Loucy (cell line): Measurements from ENCODE around the gene TP63.
A peak's percentile ranks its signal among the peaks of the same experiment; 100 is the strongest.

Experiments used
- H2AFZ ChIP-seq: fragments of 200-600 bp; sonication (generic); 2 replicates; pipeline ENCODE4 v1.6.0; 2016; ENCODE audit warnings: antibody characterized with exemption, mild to moderate bottlenecking, low read length, moderate library complexity
- H3F3A ChIP-seq: fragments of 200-600 bp; 2 replicates; pipeline ENCODE4 v1.6.0; 2016; ENCODE audit warnings: antibody characterized with exemption, low read depth, mild to moderate bottlenecking
- H3K27me3 ChIP-seq: fragments of 200-600 bp; sonication (generic); 2 replicates; pipeline ENCODE4 v1.6.1; 2014; ENCODE audit warnings: low read length, mild to moderate bottlenecking; ENCODE audit not compliant: insufficient read depth, poor library complexity, severe bottlenecking
- H3K36me3 ChIP-seq: fragments of 200-600 bp; sonication (generic); 2 replicates; pipeline ENCODE4 v1.6.1; 2016; ENCODE audit warnings: low read length; ENCODE audit not compliant: insufficient read depth
- H3K4me1 ChIP-seq: fragments of 200-600 bp; sonication (generic); 2 replicates; pipeline ENCODE4 v1.5.1; 2014; ENCODE audit warnings: low read length, mild to moderate bottlenecking; ENCODE audit not compliant: insufficient read depth, poor library complexity, severe bottlenecking
- H3K4me2 ChIP-seq: fragments of 200-600 bp; sonication (generic); 2 replicates; pipeline ENCODE4 v1.6.0; 2014; ENCODE audit warnings: antibody characterized with exemption, low read length, low read depth, mild to moderate bottlenecking; ENCODE audit not compliant: poor library complexity, severe bottlenecking
- H3K4me3 ChIP-seq: fragments of 200-600 bp; sonication (generic); 2 replicates; pipeline ENCODE4 v1.5.1; 2014; ENCODE audit warnings: low read length, mild to moderate bottlenecking, mixed read lengths; ENCODE audit not compliant: poor library complexity, severe bottlenecking
- H3K79me2 ChIP-seq: fragments of 200-600 bp; sonication (generic); 2 replicates; pipeline ENCODE4 v1.6.1; 2014; ENCODE audit warnings: low read length; ENCODE audit not compliant: insufficient read depth
- H3K9ac ChIP-seq: fragments of 200-600 bp; sonication (generic); 2 replicates; pipeline ENCODE4 v1.6.0; 2014; ENCODE audit warnings: mild to moderate bottlenecking, low read depth, low read length, moderate library complexity; ENCODE audit not compliant: poor library complexity, severe bottlenecking
- H3K9me2 ChIP-seq: fragments of 200-600 bp; sonication (generic); replicated peaks from 2 replicates; pipeline ENCODE4 v1.6.1; 2016; ENCODE audit warnings: low read depth, low read length, mixed read lengths
- H3K9me3 ChIP-seq: fragments of 200-600 bp; sonication (generic); 2 replicates; pipeline ENCODE4 v1.6.1; 2014; ENCODE audit warnings: mild to moderate bottlenecking, antibody characterized with exemption, low read length, low read depth; ENCODE audit not compliant: insufficient read depth
- H4K20me1 ChIP-seq: fragments of 200-600 bp; sonication (generic); 2 replicates; pipeline ENCODE4 v1.6.0; 2014; ENCODE audit warnings: antibody characterized with exemption, low read length, mild to moderate bottlenecking; ENCODE audit not compliant: insufficient read depth, poor library complexity, severe bottlenecking
- CTCF ChIP-seq: fragments of 200-600 bp; sonication (generic); conservative IDR thresholded peaks from 2 replicates; pipeline ENCODE4 v1.5.1; 2014; ENCODE audit warnings: mild to moderate bottlenecking, antibody characterized with exemption, low read length
- EZH2phosphoT487 ChIP-seq: fragments of 200-600 bp; IDR thresholded peaks from 2 replicates; pipeline ENCODE4 v1.6.1; 2018; ENCODE audit warnings: antibody characterized with exemption, mild to moderate bottlenecking, moderate library complexity, borderline replicate concordance

Gene TP63

GRCh38 chr3:189813647-189814240, 182.6 kb downstream of the TP63 start:
- H3K9ac ChIP-seq, result no peak overlapping the region
- no peaks in the 10 kb centered on the region for H3K36me3 ChIP-seq
- H3K9me3 ChIP-seq, result no peaks in the 10 kb centered on the region
- H4K20me1 ChIP-seq, result no peaks in the 10 kb centered on the region
- H3K9me2 ChIP-seq, result no peaks in the 10 kb centered on the region
- H3F3A ChIP-seq, result no peaks in the 10 kb centered on the region
- no peaks in the 10 kb centered on the region for H3K79me2 ChIP-seq
- TF ChIP-seq CTCF (no peak), EZH2phosphoT487 (no peak)
- H2AFZ ChIP-seq, result no peak overlapping the region
- no peaks in the 10 kb centered on the region for H3K27me3 ChIP-seq
- no peak overlapping the region for H3K4me2 ChIP-seq
- H3K4me1 ChIP-seq, result peaks cover 33% of the 10 kb centered on the region
- H3K4me3 ChIP-seq, result no peak overlapping the region

GRCh38 chr3:189820365-189820720, 189.2 kb downstream of the TP63 start:
- H2AFZ ChIP-seq, result 0 out of 2 replicates have a peak overlapping the region, but pooled peaks have one; percentile 14
- no peaks in the 10 kb centered on the region for H3K9me2 ChIP-seq
- H3K27me3 ChIP-seq, result no peaks in the 10 kb centered on the region
- H3K9ac ChIP-seq, result no peak overlapping the region
- H3K79me2 ChIP-seq, result no peaks in the 10 kb centered on the region
- peaks cover 17% of the 10 kb centered on the region for H3K4me1 ChIP-seq
- TF ChIP-seq CTCF (no peak), EZH2phosphoT487 (no peak)
- H3K4me2 ChIP-seq, result no peak overlapping the region
- H3F3A ChIP-seq, result no peaks in the 10 kb centered on the region
- no peaks in the 10 kb centered on the region for H3K36me3 ChIP-seq
- no peaks in the 10 kb centered on the region for H4K20me1 ChIP-seq
- H3K4me3 ChIP-seq, result no peak overlapping the region
- H3K9me3 ChIP-seq, result no peaks in the 10 kb centered on the region

GRCh38 chr3:189821262-189821661, 190.1 kb downstream of the TP63 start:
- H3F3A ChIP-seq, result no peaks in the 10 kb centered on the region
- no peaks in the 10 kb centered on the region for H3K9me2 ChIP-seq
- no peak overlapping the region for H3K9ac ChIP-seq
- TF ChIP-seq EZH2phosphoT487, result no peak
- TF ChIP-seq CTCF, result no peak
- H3K27me3 ChIP-seq, result no peaks in the 10 kb centered on the region
- no peaks in the 10 kb centered on the region for H3K79me2 ChIP-seq
- no peaks in the 10 kb centered on the region for H3K9me3 ChIP-seq
- H3K4me2 ChIP-seq, result no peak overlapping the region
- peaks cover 12% of the 10 kb centered on the region for H3K4me1 ChIP-seq
- no peaks in the 10 kb centered on the region for H4K20me1 ChIP-seq
- H3K4me3 ChIP-seq, result no peak overlapping the region
- H3K36me3 ChIP-seq, result no peaks in the 10 kb centered on the region
- no peak overlapping the region for H2AFZ ChIP-seq
